Activated gamma-delta T cell (primary cell): ENCODE data around the gene TCTN2.

Experiments used
- DNase-seq: peaks from one replicate; lab custom pipeline; 2025; lab: John Stamatoyannopoulos, UW
- total RNA-seq, 2 donors: gene quantifications; one replicate each; lab custom pipeline; 2026; lab: John Stamatoyannopoulos, UW

Gene TCTN2
- total RNA-seq: 14.9 to 17.5 reads per million in 2 donors

- peak; percentile 90 for DNase-seq
Observed at GRCh38 chr12:123670882-123671728, at the start of gene TCTN2. TCTN2 (plus strand) TSS chr12:123671113; CDS start chr12:123671241, 128 bp downstream.

DNA sequence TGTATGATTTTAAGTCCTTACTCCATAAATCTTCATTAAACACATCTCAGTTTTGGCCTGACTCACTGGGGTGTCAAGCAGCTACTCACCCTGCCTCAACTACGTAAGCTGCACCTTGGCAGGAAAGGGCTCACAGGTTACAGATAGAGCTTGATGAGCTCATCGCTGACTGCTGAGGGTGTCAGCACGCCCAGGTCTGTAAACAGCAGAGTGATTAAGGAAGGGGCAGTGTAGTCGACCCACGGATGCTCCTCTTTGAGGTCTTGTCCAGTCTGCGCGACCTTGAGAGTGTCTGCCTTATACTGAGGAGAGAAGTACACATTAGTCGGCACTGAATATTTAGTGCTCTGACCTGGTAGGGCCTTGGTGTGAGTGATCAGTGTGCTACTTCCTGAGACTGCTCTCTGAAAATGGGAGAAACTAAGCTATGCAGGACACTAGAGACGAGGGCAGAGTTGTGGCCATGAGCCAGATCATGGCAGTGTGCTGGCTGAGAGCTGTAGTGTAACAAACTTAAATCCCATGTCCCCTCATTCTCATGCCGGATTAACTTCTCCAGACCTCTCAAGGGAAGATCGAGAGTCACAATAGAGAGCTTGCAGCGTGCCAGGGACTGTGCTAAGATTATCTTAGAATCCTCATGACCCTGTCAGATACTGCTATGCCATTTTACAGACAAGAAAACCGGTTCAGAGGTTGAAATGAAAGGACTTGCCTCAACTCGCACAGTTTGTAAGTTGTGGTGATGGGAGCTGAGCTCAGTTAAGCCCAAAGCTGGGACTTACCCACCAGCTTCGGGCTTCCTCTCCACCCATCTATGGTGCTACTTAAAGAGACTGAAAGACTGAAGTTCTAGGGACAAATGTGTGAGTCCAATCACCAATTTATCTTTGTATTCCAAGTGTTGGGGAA lies 49.0 kb upstream of the TCTN2 start:
- DNase-seq: no peak

DNA sequence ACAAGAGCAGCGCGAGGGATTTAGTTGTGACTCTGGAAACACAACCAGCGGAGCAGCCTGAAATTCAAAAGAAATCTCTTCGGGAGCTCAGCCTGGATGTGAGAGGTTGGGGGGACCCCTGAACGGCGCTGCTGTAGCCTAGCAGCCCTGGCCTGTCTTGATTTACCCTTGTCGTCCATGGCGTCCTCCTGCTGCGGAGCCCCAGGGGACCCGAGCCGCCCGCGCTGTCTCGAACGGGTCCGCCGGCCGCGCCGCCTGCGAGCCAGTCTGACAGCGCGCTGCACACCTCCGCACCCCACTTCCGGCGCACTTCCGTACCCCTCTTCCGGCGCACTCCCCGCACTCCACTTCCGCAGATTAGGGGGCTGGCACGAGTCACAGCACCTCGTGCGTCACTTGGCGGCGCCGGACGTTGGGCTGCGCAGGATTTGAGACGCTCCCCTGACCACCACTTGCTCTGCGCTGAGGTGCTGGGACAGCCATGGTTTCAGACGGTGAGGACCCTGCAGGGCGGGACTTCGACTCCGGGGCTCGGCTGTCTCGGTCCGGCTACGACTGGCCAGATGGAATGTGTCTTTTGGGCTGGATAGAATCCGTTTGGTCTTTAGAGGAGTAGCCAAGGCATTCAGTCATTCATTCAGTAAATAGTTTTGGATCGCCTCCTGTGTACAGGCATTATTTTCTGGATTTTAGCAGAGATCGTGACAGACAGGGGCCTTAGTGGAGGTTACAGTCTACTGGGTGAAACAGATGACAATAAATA lies 37.4 kb upstream of the TCTN2 start, which contains the start of the genes EIF2B1 and GTF2H3:
EIF2B1 (minus strand) TSS at position 308 of the 763 bp plus-strand sequence; CDS start at position 179, 129 bp downstream.
GTF2H3 (plus strand) TSS at position 451 of the 763 bp plus-strand sequence; CDS start at position 482, 31 bp downstream.
- DNase-seq: peak; percentile 98

DNA sequence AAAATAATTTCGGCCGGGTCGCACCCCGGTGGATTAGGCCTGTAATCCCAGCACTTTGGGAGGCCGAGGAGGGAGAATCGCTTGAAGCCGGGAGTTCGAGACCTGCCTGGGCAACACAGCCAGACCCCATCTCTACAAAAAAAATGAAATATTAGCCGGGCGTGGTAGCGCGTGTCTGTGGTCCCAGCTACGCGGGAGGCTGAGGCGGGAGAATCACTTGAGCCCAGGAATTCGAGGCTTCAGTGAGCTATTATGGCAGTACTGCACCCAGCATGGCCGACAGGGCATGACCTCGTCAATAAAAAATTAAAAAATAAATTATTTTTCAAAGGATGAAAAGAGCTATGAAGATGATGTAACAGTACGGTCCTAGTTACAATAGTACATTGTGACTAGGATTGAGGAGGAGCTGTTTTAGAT lies 36.8 kb upstream of the TCTN2 start:
- no peak for DNase-seq

GRCh38 chr12:123643911-123644310 lies 27.0 kb upstream of the TCTN2 start:
- no peak for DNase-seq

DNA sequence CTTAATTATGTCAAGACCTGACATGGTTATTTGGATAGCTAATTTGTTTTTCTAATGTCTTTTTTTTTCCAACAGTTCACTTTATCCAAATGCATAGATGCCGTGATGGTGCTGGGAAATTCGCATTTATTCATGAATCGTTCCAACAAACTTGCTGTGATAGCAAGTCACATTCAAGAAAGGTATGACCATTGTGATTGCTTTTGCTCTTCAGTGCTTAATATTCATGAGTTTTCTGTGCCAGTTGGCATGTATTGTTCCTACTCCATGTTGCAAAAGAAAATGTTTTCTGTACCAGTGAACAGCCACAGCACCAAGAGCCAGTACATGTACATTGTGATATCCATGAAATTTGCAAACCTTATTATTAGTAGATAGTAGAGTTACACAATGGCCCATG lies 25.5 kb upstream of the TCTN2 start:
- no peak for DNase-seq

- DNase-seq: no peak
Observed at GRCh38 chr12:123645878-123646277, 25.0 kb upstream of the TCTN2 start.

GRCh38 chr12:123648401-123648800 lies 22.5 kb upstream of the TCTN2 start:
- DNase-seq: no peak

DNA sequence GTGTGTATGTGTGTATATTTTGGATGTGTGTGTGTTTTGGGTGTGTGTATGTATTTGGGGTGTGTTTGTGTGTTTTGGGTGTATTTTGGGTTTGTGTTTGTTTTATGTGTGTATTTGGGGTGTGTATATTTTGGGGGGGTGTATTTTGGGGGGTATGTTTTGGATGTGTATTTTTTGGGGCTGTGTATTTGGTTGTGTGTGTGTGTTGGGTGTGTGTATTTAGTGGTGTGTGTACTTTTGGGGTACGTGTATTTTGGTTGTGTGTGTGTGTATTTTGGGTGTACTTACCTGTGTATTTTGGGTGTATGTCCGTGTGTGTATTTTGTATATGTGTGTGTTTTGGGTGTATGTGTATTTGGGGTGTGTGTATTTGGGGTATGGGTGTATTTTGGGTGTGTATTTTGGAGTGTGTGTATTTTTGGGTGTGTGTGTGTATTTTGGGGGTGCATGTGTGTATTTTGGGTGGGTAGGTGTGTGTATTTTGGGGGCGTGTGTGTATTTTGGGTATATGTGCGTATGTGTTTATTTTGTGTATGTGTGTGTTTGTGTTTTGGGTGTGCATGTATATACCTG lies 16.7 kb upstream of the TCTN2 start:
- DNase-seq: no peak

GRCh38 chr12:123655420-123655819 lies 15.5 kb upstream of the TCTN2 start:
- no peak for DNase-seq

DNA sequence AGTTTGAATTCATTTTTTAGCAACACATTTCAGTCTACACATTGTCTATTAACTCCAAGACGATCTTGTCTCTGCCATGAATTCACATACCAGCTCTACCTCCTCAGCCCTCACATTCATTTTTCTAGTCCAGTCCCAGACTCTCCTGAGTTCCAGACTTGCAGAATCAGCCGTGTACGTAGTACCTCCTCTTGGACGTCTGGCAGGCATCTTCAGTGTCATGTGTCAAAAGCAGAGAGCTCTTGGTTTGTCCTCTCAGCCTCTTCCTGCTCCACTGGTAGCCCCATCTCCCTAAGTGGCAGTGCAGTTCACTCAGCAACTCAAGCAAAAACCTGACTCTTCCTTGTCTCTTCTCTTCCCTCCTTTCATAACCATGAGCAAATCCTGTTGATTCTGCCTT lies 14.5 kb upstream of the TCTN2 start:
- DNase-seq: no peak

DNA sequence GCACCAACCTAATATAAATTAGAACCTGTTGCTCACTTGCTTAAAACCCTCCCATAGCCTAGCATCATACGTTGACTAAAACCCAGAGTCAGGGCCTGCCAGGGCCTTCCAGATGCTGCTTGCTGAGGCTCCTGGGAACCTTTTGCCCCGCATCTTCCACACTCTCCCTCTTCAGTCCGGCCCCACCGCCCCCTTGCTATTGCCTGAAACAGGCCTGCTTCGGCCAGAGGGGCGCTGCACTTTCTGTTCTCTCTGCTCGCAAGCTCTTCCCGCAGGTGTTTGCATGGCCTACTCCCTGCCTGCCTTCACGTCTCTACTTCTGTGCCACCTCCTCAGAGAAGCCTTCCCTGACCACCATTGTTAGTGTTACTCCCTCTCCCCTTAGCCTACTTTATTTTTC lies 13.7 kb upstream of the TCTN2 start:
- no peak for DNase-seq

DNA sequence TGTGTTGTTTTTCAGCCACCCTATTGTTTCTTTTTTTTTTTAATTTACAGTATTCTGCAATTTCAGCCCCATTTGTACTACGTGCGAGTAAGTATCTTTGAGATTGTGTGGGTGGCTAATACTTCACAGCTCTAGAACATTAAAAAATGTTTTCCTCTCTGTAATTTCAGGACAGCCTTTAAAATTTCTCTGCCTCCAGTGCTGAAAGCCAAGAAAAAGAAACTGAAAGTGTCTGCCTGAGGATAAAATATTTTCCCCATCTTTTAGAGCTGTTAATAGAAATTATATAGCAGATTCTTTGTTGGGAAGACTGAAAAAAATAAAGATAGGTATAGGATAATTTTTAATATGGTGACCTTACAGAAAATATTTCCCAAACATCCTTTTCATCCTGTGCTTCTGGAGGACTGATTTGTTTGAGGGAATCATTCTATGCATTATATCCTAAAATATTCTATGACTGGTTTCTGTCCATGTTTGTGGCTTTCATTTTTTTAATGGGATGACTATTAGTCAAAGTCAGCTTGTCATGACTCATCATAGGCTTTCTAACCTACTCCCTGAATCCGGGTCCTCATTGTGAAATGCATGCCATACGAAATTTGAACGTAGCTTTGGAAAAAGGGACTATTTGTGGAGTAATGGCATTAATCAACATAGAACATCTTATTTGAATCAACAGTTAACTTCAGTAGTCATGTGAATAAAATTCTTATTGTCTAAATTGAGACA lies 10.8 kb upstream of the TCTN2 start:
- no peak for DNase-seq

DNA sequence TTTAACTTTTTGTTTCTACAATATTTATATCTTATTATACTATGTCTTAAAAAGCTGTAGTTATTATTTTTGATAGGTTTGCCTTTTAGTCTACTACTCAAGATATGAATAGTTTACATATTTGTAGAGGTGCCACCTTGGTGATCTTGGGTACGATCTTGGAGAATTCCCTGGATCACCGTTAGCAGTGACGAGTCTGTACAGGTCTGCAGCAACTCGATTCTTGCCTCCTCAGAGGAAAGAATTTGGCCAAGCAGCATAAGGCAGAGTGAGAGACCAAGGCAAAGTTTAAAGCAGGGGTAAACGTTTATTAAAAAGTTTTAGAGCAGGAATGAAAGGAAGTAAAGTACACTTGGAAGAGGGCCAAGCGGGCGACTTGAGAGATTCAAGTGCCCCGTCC lies 3.1 kb upstream of the TCTN2 start:
- no peak for DNase-seq

DNA sequence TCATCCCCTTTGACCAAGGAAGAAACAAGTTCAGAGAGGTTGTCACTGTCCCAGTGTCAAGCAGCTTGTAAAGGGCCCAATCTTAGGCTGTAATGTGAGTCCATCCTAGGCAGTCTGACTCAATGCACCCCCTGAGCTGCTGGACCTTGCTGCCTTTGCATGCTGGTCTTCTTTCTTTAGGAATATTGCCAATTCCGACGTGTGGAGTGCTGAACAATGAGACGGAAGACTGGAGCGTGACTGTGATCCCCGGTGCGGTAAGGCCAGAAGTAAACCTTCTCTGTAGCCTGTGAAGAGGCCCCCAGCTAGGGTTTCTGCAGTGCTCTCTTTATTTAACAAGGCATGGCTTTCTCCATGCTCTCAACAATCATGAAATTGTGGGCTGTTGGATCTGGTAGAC lies 963 bp downstream of the TCTN2 start:
- DNase-seq: no peak

DNA sequence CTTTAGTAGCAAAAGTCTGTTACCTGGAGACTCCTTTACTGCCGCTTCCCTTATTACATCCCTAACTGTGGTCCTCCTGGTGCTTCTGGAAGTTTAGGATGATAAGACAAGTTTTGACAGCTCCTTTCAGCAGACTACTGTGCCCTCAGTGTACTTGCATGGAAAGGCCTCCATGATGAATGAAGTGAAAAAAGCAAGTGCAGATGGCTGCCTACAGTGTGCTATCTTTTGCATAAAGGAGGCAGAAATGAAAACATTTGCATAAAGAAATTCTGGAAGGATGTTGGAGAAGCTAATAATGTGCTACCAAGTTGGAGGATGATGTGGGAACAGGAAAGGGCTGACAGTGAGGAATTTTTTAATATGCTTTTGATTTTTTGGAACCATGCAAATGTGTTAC lies 4.5 kb downstream of the TCTN2 start:
- no peak for DNase-seq

DNA sequence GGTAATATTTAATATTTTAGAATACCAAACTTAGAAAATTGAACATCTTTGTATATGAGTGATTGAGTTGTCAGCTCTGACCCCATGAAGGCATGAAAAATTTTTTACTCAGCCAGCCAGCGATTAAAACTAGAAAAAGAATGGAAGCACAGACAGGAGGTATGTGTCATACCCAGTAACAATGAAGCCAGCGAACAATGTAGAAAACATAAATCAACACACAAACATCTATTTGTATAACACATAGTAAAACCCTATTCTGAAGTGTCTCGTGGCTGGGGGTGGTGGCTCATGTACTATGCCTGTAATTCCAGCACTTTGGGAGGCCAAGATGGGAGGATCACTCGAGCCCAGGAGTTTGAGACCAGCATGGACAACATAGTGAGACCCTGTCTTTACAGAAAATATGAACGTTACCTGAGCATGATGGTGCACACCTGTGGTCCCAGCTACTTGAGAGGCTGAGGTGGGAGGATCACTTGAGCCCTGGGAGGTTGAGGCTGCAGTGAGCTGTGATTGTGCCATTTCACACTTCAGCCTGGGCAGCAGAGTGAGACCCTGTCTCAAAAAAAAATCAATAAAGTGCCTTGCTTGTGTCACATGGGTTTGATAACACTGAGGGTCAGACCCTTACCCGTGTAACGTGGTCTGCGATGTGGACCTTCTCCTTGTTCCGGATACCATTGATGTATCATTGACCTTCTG lies 5.9 kb downstream of the TCTN2 start:
- DNase-seq: no peak

GRCh38 chr12:123678981-123679380 lies 8.1 kb downstream of the TCTN2 start:
- no peak for DNase-seq

- DNase-seq: no peak
Observed at GRCh38 chr12:123681605-123682004, 10.7 kb downstream of the TCTN2 start.

DNA sequence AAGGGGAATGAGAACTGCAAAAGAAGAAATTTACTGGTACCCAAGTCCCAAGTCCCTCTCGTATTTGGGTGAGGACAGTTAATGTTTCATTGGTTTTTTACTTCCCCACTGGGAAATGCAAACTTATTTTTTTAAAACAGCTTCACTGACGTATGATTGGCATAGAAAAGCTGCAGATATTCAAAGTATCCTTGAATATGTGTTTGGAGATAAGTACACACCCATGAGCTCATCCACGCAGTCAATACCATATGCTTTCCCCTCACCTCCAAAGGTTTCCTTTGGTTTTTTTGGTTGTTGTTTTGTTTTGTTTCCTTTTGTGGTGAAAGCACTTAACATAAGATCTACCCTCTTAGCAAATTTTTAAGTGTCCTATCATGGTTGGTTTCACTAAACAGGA lies 13.1 kb downstream of the TCTN2 start:
- DNase-seq: no peak
